Activated CD4-positive, alpha-beta T cell treated with anti-CD3 and anti-CD28 coated beads for 48 hours (primary cell): ENCODE measurements around the gene WDHD1.
"Not testable (repeated sequence)": the region's sequence is repeated elsewhere in the genome, so short reads cannot be mapped to it uniquely, and the experiment has no call there.

Experiments
- DNase-seq: peaks from one replicate; pipeline ENCODE4 v3.0.0-alpha.2; 2020

The WDHD1 gene

GRCh38 chr14:54902521-54903420 lies 124.1 kb downstream of the WDHD1 start, which contains the start of gene GCH1:
TSS of gene GCH1 (minus strand) at chr14:54902826. CDS start at chr14:54902663, 163 bp downstream.
- peak; percentile 76 for DNase-seq

DNA sequence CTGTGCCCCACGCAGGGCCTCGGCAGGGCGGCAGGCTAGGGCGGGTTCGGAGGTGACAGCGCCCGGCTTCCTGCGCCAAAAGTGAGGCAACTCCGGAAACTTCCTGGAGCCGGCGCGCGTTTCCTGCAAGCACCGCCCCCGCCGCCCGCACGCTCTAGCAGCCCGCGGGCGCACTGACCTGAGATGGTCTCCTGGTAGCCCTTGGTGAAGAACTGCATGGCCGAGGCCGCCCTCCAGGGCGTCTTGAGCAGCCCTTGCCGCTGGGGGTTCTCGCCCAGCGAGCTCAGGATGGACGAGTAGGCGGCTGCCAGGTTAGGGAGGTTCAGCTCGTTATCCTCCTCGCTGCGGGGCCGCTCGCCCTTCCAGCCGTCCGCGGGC lies 124.8 kb downstream of the WDHD1 start:
- DNase-seq, result peak; percentile 85

DNA sequence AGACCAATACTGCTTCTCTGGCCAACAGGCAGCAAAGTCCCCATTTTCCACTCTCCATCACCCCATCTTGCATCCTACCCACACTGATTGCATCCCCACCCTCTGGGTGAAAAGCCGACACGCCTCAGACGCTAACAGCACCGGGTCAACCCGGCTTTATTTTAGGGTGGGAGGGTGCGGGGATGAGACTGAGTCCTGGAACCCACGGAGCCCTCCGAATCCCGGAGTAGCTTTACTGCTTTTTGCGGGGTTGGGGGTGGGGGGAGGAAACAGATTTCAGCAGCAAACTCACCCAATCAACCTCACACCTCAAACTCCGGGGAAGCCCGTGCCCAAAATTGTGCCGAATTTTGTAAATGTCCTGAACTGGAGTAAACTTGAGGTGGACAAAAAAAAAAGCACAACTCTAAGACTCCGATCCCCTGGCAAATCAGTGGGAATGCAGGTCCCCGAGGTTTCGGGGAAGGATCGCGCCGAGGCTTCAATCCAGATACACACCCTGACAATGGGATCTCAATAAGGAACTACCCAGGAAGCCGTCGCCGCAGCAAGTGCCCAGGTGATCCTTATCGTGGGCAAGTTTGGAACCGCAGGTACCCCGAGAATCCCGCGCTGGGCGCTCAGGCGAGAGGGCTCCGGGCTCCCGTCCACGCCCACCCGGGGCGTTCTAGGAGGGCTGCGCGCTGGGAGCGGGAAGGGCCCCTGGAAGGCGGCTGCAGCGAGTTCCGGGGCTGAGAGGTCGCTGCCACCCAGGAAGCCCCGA lies 125.3 kb downstream of the WDHD1 start:
- DNase-seq, result peak; percentile 24

- DNase-seq, result no peak
These were observed 127.3 kb downstream of the WDHD1 start for GRCh38 chr14:54899573-54899972.

DNA sequence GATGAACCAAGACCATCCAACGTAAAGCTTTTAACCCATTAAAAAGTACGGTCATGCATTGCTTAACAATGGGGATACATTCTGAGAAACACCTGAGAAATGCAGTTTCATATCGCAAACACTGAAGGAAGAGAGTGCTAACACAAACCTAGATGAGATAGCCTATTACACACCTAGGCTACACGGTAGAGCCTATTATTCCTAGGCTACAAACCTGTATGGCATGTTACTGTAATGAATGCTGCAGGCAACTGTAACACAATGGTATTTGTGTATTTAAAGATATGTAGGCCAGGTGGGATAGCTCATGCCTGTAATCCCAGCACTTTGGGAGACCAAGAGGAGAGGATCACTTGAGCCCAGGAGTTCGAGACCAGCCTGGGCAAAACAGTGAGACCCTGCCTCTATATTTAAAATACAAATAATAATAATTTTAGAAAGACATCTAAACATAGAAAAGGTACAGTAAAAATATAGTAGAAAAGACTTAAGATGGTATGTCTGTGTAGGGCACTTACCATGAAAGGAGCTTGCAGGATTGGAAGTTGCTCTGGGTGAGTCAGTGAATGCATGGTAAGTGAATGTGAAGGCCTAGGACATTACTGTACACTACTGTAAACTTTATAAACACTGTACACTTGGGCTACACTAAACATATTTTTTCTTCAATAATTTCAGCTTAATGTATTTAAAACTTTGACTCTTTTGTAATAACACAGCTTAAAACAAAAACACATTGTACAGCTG lies 128.9 kb downstream of the WDHD1 start:
- DNase-seq, result not testable (repeated sequence)

DNA sequence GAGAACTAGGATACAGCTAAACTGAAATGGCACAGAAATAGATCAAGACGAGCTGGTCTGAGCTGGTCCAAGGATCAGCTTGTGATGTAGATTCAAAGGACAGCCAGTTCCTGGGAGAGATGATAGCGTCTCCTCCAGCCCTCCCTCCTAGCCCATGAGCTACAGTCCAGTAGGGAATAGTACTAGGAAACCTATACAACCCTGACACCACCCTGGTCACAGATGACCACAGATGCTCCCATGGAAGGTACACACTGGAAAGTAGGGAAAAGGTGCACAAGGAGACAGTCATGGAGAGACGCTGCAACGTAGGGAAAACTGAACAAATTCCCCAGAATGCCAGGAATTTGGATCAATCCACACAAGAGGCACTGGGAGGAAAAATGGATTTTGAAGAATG lies 131.2 kb downstream of the WDHD1 start:
- DNase-seq, result no peak

DNA sequence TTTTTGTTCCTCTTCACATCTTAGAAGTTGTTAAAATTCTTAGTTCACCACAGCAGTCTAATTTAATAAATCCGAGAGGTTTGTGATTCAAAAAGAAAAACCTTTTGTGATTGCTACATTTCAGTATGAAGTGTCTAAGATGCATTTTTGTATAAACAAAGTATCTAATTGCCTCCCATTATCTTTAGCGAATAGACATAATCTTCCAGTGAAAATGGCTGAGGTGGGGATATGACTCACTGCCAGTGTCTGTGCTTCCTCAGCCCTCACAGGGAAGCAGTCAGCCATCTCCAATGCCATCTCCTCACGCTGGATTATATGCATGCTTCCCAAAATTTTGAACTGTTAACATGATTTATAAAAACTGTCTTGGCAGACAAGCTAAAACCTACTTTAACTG lies 131.9 kb downstream of the WDHD1 start:
- DNase-seq, result no peak

DNA sequence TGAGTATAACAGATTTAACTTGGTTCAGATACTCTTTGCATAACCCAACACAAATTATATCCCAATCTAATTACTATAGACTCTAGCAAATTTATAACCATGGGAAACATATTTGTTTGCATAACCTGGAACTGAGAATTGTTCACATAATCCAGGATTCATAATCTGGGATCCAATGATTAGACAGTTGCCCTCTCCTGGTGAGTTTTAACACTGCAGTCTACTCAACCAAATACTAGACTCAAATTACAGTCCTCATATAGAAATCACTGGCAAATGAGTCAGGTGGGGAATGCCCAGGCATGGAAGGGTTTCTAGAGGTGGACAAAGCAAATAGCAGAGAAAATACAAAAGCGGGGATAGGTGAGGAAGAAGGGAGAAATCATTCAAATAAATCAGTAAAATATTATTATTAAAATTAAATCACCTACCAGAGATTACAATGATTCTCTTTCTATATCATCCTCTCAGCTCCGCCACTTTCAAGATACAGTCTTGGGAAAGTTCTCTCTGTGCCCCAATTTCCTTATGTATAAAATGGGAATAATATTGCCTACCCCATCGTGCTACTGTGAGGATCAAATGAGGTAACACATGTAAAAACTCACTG lies 133.6 kb downstream of the WDHD1 start:
- DNase-seq, result peak; percentile 43

GRCh38 chr14:54891471-54892245 lies 135.2 kb downstream of the WDHD1 start:
- no peak for DNase-seq

DNA sequence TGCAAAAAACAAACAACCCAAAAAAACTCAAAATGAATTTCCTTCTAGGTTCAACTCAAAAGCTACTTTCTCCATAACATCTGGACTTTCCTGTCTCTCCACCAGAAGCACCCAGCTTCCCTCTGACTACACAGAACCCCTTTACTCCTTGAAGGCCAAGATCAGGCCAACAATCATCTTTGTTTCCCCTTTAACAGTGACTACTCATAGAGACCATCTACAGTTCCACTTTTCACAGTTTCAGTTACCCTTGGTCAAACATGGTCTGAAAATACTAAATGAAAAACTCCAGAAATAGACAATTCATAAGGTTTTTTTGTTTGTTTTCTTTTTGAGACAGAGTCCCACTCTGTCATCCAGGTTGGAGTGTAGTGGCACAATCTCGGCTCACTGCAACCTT lies 136.1 kb downstream of the WDHD1 start:
- no peak for DNase-seq

DNA sequence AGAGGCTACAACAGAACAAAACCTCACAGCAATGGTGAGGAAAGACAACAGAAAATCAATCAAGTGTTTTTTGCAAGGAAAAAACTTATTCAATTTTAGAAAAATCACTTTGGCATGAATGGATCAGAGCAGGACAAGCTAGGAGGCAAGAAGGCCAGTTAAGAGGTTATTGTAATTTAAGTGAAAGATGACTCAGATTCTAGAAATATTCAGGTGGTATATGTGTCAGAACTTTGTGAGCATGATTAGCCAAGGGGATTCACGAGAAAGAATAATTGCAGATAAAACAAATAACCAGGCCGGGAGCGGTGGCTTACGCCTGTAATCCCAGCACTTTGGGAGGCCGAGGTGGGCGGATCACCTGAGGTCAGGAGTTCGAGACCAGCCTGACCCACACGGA lies 137.0 kb downstream of the WDHD1 start:
- no peak for DNase-seq
